ENCODE measurements around the gene PCDHB13. TPM values are rescaled to one million over a fixed set of nuclear protein-coding genes. Genes with fewer than 3 reads are reported as not detected.

Gene PCDHB13
- total RNA-seq, 3 donors from 2014 or later = 3.7 to 5.9 (median 4.8) TPM

- no peak for DNase-seq (ENCODE audit: low spot score in 2 of 2)
- Histone ChIP-seq H3K9me3 (peaks cover 82 to 100% of the 10 kb centered on the region in 2 donors), H3K4me1 (no peaks in the 10 kb centered on the region), H3K27ac (no peak overlapping the region), H3K4me3 (no peak overlapping the region), H3K27me3 (no peaks in the 10 kb centered on the region), H3K36me3 (no peaks in the 10 kb centered on the region)
- TF ChIP-seq POLR2A (IDR thresholded peaks at IDR 0.05) = no peak
- no peak for TF ChIP-seq CTCF (IDR thresholded peaks at IDR 0.05)
- TF ChIP-seq POLR2AphosphoS5 (IDR thresholded peaks at IDR 0.05) = no peak
- intact Hi-C loops (cut with DNase I; ENCODE audit: low total_unique reads) = no loop called here
Observed at GRCh38 chr5:141250576-141250975, 36.9 kb downstream of the PCDHB13 start.

GRCh38 chr5:141258464-141258863, 44.7 kb downstream of the PCDHB13 start:
- no peak overlapping the region for H3K27ac ChIP-seq
- TF ChIP-seq POLR2A (IDR thresholded peaks at IDR 0.05) (no peak), POLR2AphosphoS5 (IDR thresholded peaks at IDR 0.05) (no peak), CTCF (IDR thresholded peaks at IDR 0.05) (no peak)
- no peak for DNase-seq (ENCODE audit: low spot score in 2 of 2)
- intact Hi-C loops (cut with DNase I; ENCODE audit: low total_unique reads) = no loop called here
- H3K4me1 ChIP-seq = no peaks in the 10 kb centered on the region
- no peak overlapping the region for H3K4me3 ChIP-seq
- no peaks in the 10 kb centered on the region for H3K27me3 ChIP-seq
- H3K36me3 ChIP-seq = no peaks in the 10 kb centered on the region
- H3K9me3 ChIP-seq = peaks cover 95 to 100% of the 10 kb centered on the region in 2 donors

GRCh38 chr5:141258948-141259347, 45.2 kb downstream of the PCDHB13 start:
- TF ChIP-seq POLR2AphosphoS5 (IDR thresholded peaks at IDR 0.05) = no peak
- no peak for TF ChIP-seq POLR2A (IDR thresholded peaks at IDR 0.05)
- TF ChIP-seq CTCF (IDR thresholded peaks at IDR 0.05) = no peak
- Histone ChIP-seq H3K27me3 (no peaks in the 10 kb centered on the region), H3K27ac (no peak overlapping the region), H3K9me3 (peaks cover 95 to 100% of the 10 kb centered on the region in 2 donors), H3K36me3 (no peaks in the 10 kb centered on the region), H3K4me3 (no peak overlapping the region), H3K4me1 (no peaks in the 10 kb centered on the region)
- intact Hi-C loops (cut with DNase I; ENCODE audit: low total_unique reads) = no loop called here
- no peak for DNase-seq (ENCODE audit: low spot score in 2 of 2)

GRCh38 chr5:141260458-141261237, 46.9 kb downstream of the PCDHB13 start:
- intact Hi-C loops (cut with DNase I; ENCODE audit: low total_unique reads) = no loop called here
- Histone ChIP-seq H3K27ac (no peak overlapping the region), H3K9me3 (peaks cover 96 to 100% of the 10 kb centered on the region in 2 donors), H3K4me1 (no peaks in the 10 kb centered on the region), H3K27me3 (no peaks in the 10 kb centered on the region), H3K36me3 (no peaks in the 10 kb centered on the region), H3K4me3 (peak overlapping the region in 1 of 3 donors; percentile 17)
- no peak for DNase-seq (ENCODE audit: low spot score in 2 of 2)
- no peak for TF ChIP-seq POLR2AphosphoS5 (IDR thresholded peaks at IDR 0.05)
- TF ChIP-seq POLR2A (IDR thresholded peaks at IDR 0.05) = no peak
- no peak for TF ChIP-seq CTCF (IDR thresholded peaks at IDR 0.05)

- Histone ChIP-seq H3K27me3 (no peaks in the 10 kb centered on the region), H3K9me3 (peaks cover 96 to 100% of the 10 kb centered on the region in 2 donors), H3K27ac (no peak overlapping the region), H3K4me1 (no peaks in the 10 kb centered on the region), H3K4me3 (no peak overlapping the region), H3K36me3 (no peaks in the 10 kb centered on the region)
- TF ChIP-seq POLR2AphosphoS5 (IDR thresholded peaks at IDR 0.05) (no peak), POLR2A (IDR thresholded peaks at IDR 0.05) (no peak), CTCF (IDR thresholded peaks at IDR 0.05) (no peak)
- DNase-seq (ENCODE audit: low spot score in 2 of 2) = no peak
- intact Hi-C loops (cut with DNase I; ENCODE audit: low total_unique reads) = no loop called here
Observed at GRCh38 chr5:141261238-141261546, 47.5 kb downstream of the PCDHB13 start.

Other genes starting within 250 kb of the PCDHB13 start
- gene PCDHAC2, start 247.4 kb upstream of the PCDHB13 start, total RNA-seq = 1 to 10 TPM; 2.1 to 2.8 (median 2.6) TPM
- gene PCDHB1, start 162.5 kb upstream of the PCDHB13 start, total RNA-seq = under 1 TPM in 2 of 3 donors, not detected in 1; under 0.01 TPM
- gene PCDHB2, start 119.3 kb upstream of the PCDHB13 start, total RNA-seq = 10 to 100 TPM in 1 of 3 donors, 1 to 10 TPM in 2; 3.8 to 10.8 (median 9.8) TPM
- 1 to 10 TPM; 3.4 to 6.2 (median 5.4) TPM for gene PCDHB3, start 113.4 kb upstream of the PCDHB13 start, total RNA-seq
- 1 to 10 TPM; 7.5 to 9.2 (median 7.7) TPM for gene PCDHB4, start 92.1 kb upstream of the PCDHB13 start, total RNA-seq
- 1 to 10 TPM; 3.4 to 9.8 (median 6.4) TPM for gene PCDHB5, start 78.7 kb upstream of the PCDHB13 start, total RNA-seq
- 1 to 10 TPM; 1.4 to 3.6 (median 2.2) TPM for gene PCDHB6, start 63.9 kb upstream of the PCDHB13 start, total RNA-seq
- 1 to 10 TPM; 2.3 to 4.6 (median 3.4) TPM for gene PCDHB7, start 41.3 kb upstream of the PCDHB13 start, total RNA-seq
- 1 to 10 TPM in 1 of 3 donors, under 1 TPM in 2; 0.73 to 4.6 (median 0.80) TPM for gene PCDHB8, start 36.1 kb upstream of the PCDHB13 start, total RNA-seq
- 10 to 100 TPM in 1 of 3 donors, 1 to 10 TPM in 2; 4.3 to 11.8 (median 6.3) TPM for gene PCDHB16, start 31.5 kb upstream of the PCDHB13 start, total RNA-seq
- 1 to 10 TPM; 2.2 to 4.6 (median 4.1) TPM for gene PCDHB9, start 26.8 kb upstream of the PCDHB13 start, total RNA-seq
- gene PCDHB10, start 21.6 kb upstream of the PCDHB13 start, total RNA-seq = 1 to 10 TPM; 3.8 to 4.8 (median 4.6) TPM
- gene PCDHB11, start 14.3 kb upstream of the PCDHB13 start, total RNA-seq = 1 to 10 TPM; 2.3 to 4.6 (median 2.7) TPM
- gene PCDHB12, start 5.2 kb upstream of the PCDHB13 start, total RNA-seq = 1 to 10 TPM; 3.7 to 5.2 (median 5.0) TPM
- gene PCDHB14, start 9.4 kb downstream of the PCDHB13 start, total RNA-seq = 1 to 10 TPM; 4.2 to 5.9 (median 5.9) TPM
- gene PCDHB15, start 31.5 kb downstream of the PCDHB13 start, total RNA-seq = 1 to 10 TPM; 1.6 to 4.2 (median 3.3) TPM
- gene SLC25A2, start 90.1 kb downstream of the PCDHB13 start, total RNA-seq = 1 to 10 TPM in 1 of 3 donors, under 1 TPM in 2; 0.64 to 2.0 (median 0.98) TPM
- gene TAF7, start 106.9 kb downstream of the PCDHB13 start, total RNA-seq = 10 to 100 TPM; 59.2 to 96.2 (median 68.2) TPM
- 1 to 10 TPM in 2 of 3 donors, under 1 TPM in 1; 0.80 to 1.3 (median 1.2) TPM for gene PCDHGA1, start 116.6 kb downstream of the PCDHB13 start, total RNA-seq
- gene PCDHGA2, start 124.8 kb downstream of the PCDHB13 start, total RNA-seq = 1 to 10 TPM; 4.6 to 8.6 (median 6.2) TPM
- 1 to 10 TPM; 4.3 to 5.9 (median 5.0) TPM for gene PCDHGA3, start 129.9 kb downstream of the PCDHB13 start, total RNA-seq
- gene PCDHGB1, start 136.2 kb downstream of the PCDHB13 start, total RNA-seq = 1 to 10 TPM; 2.7 to 5.9 (median 5.1) TPM
- gene PCDHGA4, start 141.1 kb downstream of the PCDHB13 start, total RNA-seq = 10 to 100 TPM in 1 of 3 donors, 1 to 10 TPM in 2; 5.3 to 12.1 (median 6.4) TPM
- 10 to 100 TPM in 1 of 3 donors, 1 to 10 TPM in 2; 6.2 to 10.5 (median 7.8) TPM for gene PCDHGB2, start 146.1 kb downstream of the PCDHB13 start, total RNA-seq
- gene PCDHGA5, start 150.2 kb downstream of the PCDHB13 start, total RNA-seq = 1 to 10 TPM; 5.4 to 9.4 (median 8.8) TPM
- gene PCDHGB3, start 156.3 kb downstream of the PCDHB13 start, total RNA-seq = 10 to 100 TPM in 1 of 3 donors, 1 to 10 TPM in 2; 5.3 to 10.2 (median 8.6) TPM
- 1 to 10 TPM; 4.0 to 8.5 (median 8.3) TPM for gene PCDHGA6, start 160.0 kb downstream of the PCDHB13 start, total RNA-seq
- gene PCDHGA7, start 168.8 kb downstream of the PCDHB13 start, total RNA-seq = 10 to 100 TPM in 1 of 3 donors, 1 to 10 TPM in 2; 3.7 to 10.8 (median 10.0) TPM
- 10 to 100 TPM in 1 of 3 donors, 1 to 10 TPM in 2; 5.3 to 10.5 (median 8.9) TPM for gene PCDHGB4, start 173.8 kb downstream of the PCDHB13 start, total RNA-seq
- gene PCDHGA8, start 178.7 kb downstream of the PCDHB13 start, total RNA-seq = 1 to 10 TPM; 2.6 to 7.2 (median 6.0) TPM
- 10 to 100 TPM in 2 of 3 donors, 1 to 10 TPM in 1; 7.5 to 20.6 (median 19.8) TPM for gene PCDHGB5, start 184.0 kb downstream of the PCDHB13 start, total RNA-seq
- gene PCDHGA9, start 188.9 kb downstream of the PCDHB13 start, total RNA-seq = 10 to 100 TPM in 2 of 3 donors, 1 to 10 TPM in 1; 7.8 to 16.7 (median 13.8) TPM
- gene PCDHGB6, start 194.1 kb downstream of the PCDHB13 start, total RNA-seq = 10 to 100 TPM in 2 of 3 donors, 1 to 10 TPM in 1; 8.8 to 12.8 (median 10.8) TPM
- 10 to 100 TPM in 2 of 3 donors, 1 to 10 TPM in 1; 7.2 to 10.7 (median 10.5) TPM for gene PCDHGA10, start 199.1 kb downstream of the PCDHB13 start, total RNA-seq
- gene PCDHGB7, start 203.8 kb downstream of the PCDHB13 start, total RNA-seq = 10 to 100 TPM; 15.4 to 21.3 (median 16.0) TPM
- 1 to 10 TPM; 5.0 to 9.8 (median 9.7) TPM for gene PCDHGA11, start 207.1 kb downstream of the PCDHB13 start, total RNA-seq
- gene PCDHGA12, start 216.6 kb downstream of the PCDHB13 start, total RNA-seq = 10 to 100 TPM in 2 of 3 donors, 1 to 10 TPM in 1; 9.8 to 12.0 (median 11.1) TPM